Gastroesophageal sphincter (tissue), 3 donors: ENCODE results near the gene GMDS.

Experiments used
- POLR2A ChIP-seq, 2 donors: fragments of 450-650 bp; IDR thresholded peaks; one replicate each; pipeline ENCODE4 v1.6.1; 2017; ENCODE audit warnings: antibody characterized with exemption in 2 of 2, mild to moderate bottlenecking in 2 of 2, moderate library complexity in 1 of 2
- TF ChIP-seq, protein P1 (sequence below), 4 experiments: fragments of 200-600 bp in 2 of 4; fragments of 450-650 bp in 2 of 4; sonication (generic) in 1 of 4; IDR thresholded peaks; one replicate each; pipeline ENCODE4 v1.5.1; 2017 to 2019; ENCODE audit warnings: antibody characterized with exemption in 4 of 4, mild to moderate bottlenecking in 2 of 4, moderate library complexity in 2 of 4

DNA sequence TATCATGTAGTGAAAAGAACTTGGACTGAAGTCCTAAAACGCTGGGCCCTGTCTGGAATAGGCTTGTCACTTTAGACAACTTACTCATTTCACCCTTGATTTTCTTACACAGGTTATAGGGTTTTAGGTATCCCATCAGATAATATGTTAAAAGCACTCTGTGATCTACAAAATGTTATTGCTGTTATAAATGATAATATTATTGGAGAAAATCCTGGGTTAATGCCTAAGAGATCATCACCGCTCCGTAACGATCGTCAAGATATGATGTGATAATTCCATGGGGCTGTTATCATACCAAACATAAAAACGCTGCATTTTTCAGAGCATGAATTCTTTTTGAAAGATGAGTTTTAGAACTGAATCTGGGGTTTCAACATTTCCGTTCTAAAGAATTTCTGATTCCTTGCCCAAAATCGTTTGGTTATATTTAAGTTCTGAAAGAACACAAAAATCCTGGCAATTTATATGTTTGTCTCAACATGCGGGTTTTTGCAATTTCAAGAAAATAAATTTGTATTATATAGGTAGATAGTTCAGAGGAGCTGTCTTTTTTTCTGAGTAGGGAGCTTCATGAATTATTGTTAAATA lies 480.9 kb downstream of the GMDS start:
- TF ChIP-seq, protein P1, sequence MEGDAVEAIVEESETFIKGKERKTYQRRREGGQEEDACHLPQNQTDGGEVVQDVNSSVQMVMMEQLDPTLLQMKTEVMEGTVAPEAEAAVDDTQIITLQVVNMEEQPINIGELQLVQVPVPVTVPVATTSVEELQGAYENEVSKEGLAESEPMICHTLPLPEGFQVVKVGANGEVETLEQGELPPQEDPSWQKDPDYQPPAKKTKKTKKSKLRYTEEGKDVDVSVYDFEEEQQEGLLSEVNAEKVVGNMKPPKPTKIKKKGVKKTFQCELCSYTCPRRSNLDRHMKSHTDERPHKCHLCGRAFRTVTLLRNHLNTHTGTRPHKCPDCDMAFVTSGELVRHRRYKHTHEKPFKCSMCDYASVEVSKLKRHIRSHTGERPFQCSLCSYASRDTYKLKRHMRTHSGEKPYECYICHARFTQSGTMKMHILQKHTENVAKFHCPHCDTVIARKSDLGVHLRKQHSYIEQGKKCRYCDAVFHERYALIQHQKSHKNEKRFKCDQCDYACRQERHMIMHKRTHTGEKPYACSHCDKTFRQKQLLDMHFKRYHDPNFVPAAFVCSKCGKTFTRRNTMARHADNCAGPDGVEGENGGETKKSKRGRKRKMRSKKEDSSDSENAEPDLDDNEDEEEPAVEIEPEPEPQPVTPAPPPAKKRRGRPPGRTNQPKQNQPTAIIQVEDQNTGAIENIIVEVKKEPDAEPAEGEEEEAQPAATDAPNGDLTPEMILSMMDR (IDR thresholded peaks at IDR 0.05) = no peak
- no peak for TF ChIP-seq POLR2A (IDR thresholded peaks at IDR 0.05)
